PFSK-1 (cell line): Measurements from ENCODE around the gene VAV2.

ENCODE experiments used
- FOXP2 ChIP-seq: optimal IDR thresholded peaks from 2 replicates; pipeline ENCODE3; 2011; ENCODE audit warnings: borderline replicate concordance, control low read depth, inconsistent platforms; ENCODE audit not compliant: insufficient read depth; ENCODE audit errors: extremely low read length, extremely low read depth
- POLR2AphosphoS5 ChIP-seq: IDR thresholded peaks from 2 replicates; pipeline ENCODE4 v1.6.1; 2012; ENCODE audit warnings: low read depth, mild to moderate bottlenecking, control low read depth, low read length, moderate library complexity
- REST ChIP-seq, 2 experiments: IDR thresholded peaks; 2 replicates each; pipeline versions ENCODE4 v1.6.1 to v1.8.0; 2011 to 2012; ENCODE audit warnings: low read depth in 2 of 2, low read length in 2 of 2, control low read depth in 1 of 2, inconsistent platforms in 1 of 2, mild to moderate bottlenecking in 1 of 2, moderate library complexity in 1 of 2; ENCODE audit not compliant: insufficient read depth in 1 of 2
- SIN3A ChIP-seq: IDR thresholded peaks from 2 replicates; pipeline ENCODE4 v1.6.1; 2012; ENCODE audit warnings: mild to moderate bottlenecking, low read length, moderate library complexity, borderline replicate concordance; ENCODE audit not compliant: insufficient read depth
- TAF1 ChIP-seq: IDR thresholded peaks from 2 replicates; pipeline ENCODE4 v1.6.1; 2012; ENCODE audit warnings: low read length, control low read depth, borderline replicate concordance; ENCODE audit not compliant: insufficient read depth

The VAV2 gene

GRCh38 chr9:134005381-134005780 is 13.3 kb upstream of the VAV2 start:
- TF ChIP-seq POLR2AphosphoS5 (no peak), FOXP2 (no peak)

GRCh38 chr9:134004881-134005280 is 12.8 kb upstream of the VAV2 start:
- no peak for TF ChIP-seq TAF1
- no peak for TF ChIP-seq SIN3A
- TF ChIP-seq FOXP2 = no peak
- TF ChIP-seq REST (IDR thresholded peaks at IDR 0.05; ENCODE audit: insufficient read depth in 1 of 2, low read depth in 2 of 2, low read length in 2 of 2) = no peak
- TF ChIP-seq POLR2AphosphoS5 = no peak

GRCh38 chr9:134004131-134004873 is 12.2 kb upstream of the VAV2 start:
- no peak for TF ChIP-seq REST (IDR thresholded peaks at IDR 0.05; ENCODE audit: insufficient read depth in 1 of 2, low read depth in 2 of 2, low read length in 2 of 2)
- no peak for TF ChIP-seq SIN3A
- no peak for TF ChIP-seq FOXP2
- TF ChIP-seq TAF1 = no peak
- TF ChIP-seq POLR2AphosphoS5 = no peak

- no peak for TF ChIP-seq SIN3A
- TF ChIP-seq REST (IDR thresholded peaks at IDR 0.05; ENCODE audit: insufficient read depth in 1 of 2, low read depth in 2 of 2, low read length in 2 of 2) = no peak
- no peak for TF ChIP-seq POLR2AphosphoS5
- no peak for TF ChIP-seq FOXP2
- TF ChIP-seq TAF1 = no peak
Measured at GRCh38 chr9:134003237-134003636, 11.1 kb upstream of the VAV2 start.

- TF ChIP-seq REST (IDR thresholded peaks at IDR 0.05; ENCODE audit: insufficient read depth in 1 of 2, low read depth in 2 of 2, low read length in 2 of 2) (no peak), POLR2AphosphoS5 (no peak), SIN3A (no peak), TAF1 (no peak), FOXP2 (no peak)
Measured at GRCh38 chr9:134002796-134003195, 10.7 kb upstream of the VAV2 start.
